MM.1S (cell line): ENCODE data around the gene ZNF107.
A peak's percentile ranks its signal among the peaks of the same experiment; 100 is the strongest.

Experiments
- DNase-seq: peaks from one replicate; pipeline ENCODE4 v3.0.0-alpha.2; 2015
- H2AFZ ChIP-seq: fragments of 300-600 bp; sonication (generic); 2 replicates; pipeline ENCODE4 v1.6.0; 2016; ENCODE audit warnings: antibody characterized with exemption, low read length
- H3F3A ChIP-seq: fragments of 300-600 bp; sonication (generic); 2 replicates; pipeline ENCODE4 v1.6.1; 2016; ENCODE audit warnings: mild to moderate bottlenecking, antibody characterized with exemption, low read length, moderate library complexity, mixed read lengths; ENCODE audit not compliant: insufficient read depth
- H3K27ac ChIP-seq: fragments of 300-600 bp; sonication (generic); 2 replicates; pipeline ENCODE4 v1.5.1; 2016; ENCODE audit warnings: mild to moderate bottlenecking, low read length
- H3K27me3 ChIP-seq: fragments of 300-600 bp; sonication (generic); replicated peaks from 2 replicates; pipeline ENCODE4 v1.6.0; 2016; ENCODE audit warnings: low read length; ENCODE audit not compliant: insufficient read depth
- H3K36me3 ChIP-seq: fragments of 300-600 bp; sonication (generic); replicated peaks from 2 replicates; pipeline ENCODE4 v1.6.1; 2016; ENCODE audit warnings: mild to moderate bottlenecking, low read length, mixed read lengths; ENCODE audit not compliant: insufficient read depth
- H3K4me1 ChIP-seq: fragments of 300-600 bp; sonication (generic); 2 replicates; pipeline ENCODE4 v1.6.1; 2016; ENCODE audit warnings: low read length, mixed read lengths
- H3K4me2 ChIP-seq: fragments of 300-600 bp; sonication (generic); 2 replicates; pipeline ENCODE4 v1.6.0; 2016; ENCODE audit warnings: low read depth, low read length
- H3K4me3 ChIP-seq: fragments of 300-600 bp; sonication (generic); 2 replicates; pipeline ENCODE4 v1.5.1; 2016; ENCODE audit warnings: low read length, mixed read lengths
- H3K79me2 ChIP-seq: fragments of 300-600 bp; sonication (generic); 2 replicates; pipeline ENCODE4 v1.6.1; 2016; ENCODE audit warnings: mixed run types, low read length, mixed read lengths
- H3K9ac ChIP-seq: fragments of 300-600 bp; sonication (generic); 2 replicates; pipeline ENCODE4 v1.6.1; 2016; ENCODE audit warnings: low read length, mixed read lengths
- H3K9me2 ChIP-seq: fragments of 300-600 bp; sonication (generic); replicated peaks from 2 replicates; pipeline ENCODE4 v1.6.1; 2016; ENCODE audit warnings: mild to moderate bottlenecking, low read length, mixed read lengths; ENCODE audit not compliant: insufficient read depth
- H3K9me3 ChIP-seq: fragments of 300-600 bp; sonication (generic); replicated peaks from 2 replicates; pipeline ENCODE4 v1.6.1; 2016; ENCODE audit warnings: mild to moderate bottlenecking, low read length, mixed read lengths; ENCODE audit not compliant: insufficient read depth
- H4K20me1 ChIP-seq: fragments of 300-600 bp; sonication (generic); 2 replicates; pipeline ENCODE4 v1.6.1; 2016; ENCODE audit warnings: mild to moderate bottlenecking, low read length, moderate library complexity, mixed read lengths; ENCODE audit not compliant: insufficient read depth
- EZH2 ChIP-seq: fragments of 300-600 bp; sonication (generic); optimal IDR thresholded peaks from 2 replicates; pipeline ENCODE3; 2017; ENCODE audit warnings: low read depth, mild to moderate bottlenecking, antibody characterized with exemption, low read length, mixed read lengths
- EZH2phosphoT487 ChIP-seq: fragments of 300-600 bp; sonication (generic); IDR thresholded peaks from 2 replicates; pipeline ENCODE4 v1.6.1; 2018; ENCODE audit warnings: antibody characterized with exemption, low read length
- TF ChIP-seq, protein P1 (sequence below): fragments of 300-600 bp; sonication (generic); IDR thresholded peaks from 2 replicates; pipeline ENCODE4 v1.5.1; 2016; ENCODE audit warnings: antibody characterized with exemption, low read length, mixed read lengths

ZNF107 gene

DNA sequence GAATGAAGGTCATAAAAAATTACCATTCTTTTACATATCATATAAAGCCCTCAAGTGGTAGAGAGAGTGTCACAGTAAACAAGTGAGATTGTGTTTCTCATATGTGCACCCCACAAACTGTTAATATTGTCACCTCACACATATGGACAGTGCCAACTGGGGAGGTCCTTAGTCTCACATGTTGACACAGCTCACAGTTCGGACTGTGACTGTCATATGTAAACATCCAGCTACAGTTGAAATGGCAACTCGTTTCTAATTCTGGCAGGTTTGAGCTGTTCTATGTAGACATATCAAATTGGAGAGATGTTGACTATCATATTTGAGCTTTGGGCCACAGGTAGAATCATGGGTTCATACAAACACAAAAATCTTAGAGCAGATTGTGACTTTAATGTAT is 39.4 kb upstream of the ZNF107 start:
- H3K36me3 ChIP-seq = no peaks in the 10 kb centered on the region

DNA sequence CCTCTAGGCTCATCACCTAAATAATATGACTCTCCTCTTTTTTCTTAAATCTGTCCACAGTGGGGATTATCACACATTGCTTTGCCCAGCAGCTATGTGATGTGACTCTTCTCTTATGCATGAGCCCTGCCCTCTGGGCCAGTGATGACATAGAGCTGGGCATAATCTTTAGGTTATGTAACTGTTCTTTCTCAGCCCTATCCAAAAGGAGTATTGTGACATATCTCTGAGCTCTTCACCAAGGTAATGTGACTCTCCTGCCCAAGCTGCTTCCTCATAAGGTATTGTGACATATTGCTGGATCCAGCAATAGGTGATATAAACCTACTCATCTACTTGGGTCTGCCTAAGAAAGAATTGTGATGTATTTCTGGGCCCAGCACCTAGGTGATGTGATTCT is 37.7 kb upstream of the ZNF107 start:
- DNase-seq = no peak
- Histone ChIP-seq H3K9me2 (no peaks in the 10 kb centered on the region), H3K27ac (no peak overlapping the region), H3K4me3 (no peak overlapping the region), H3K36me3 (no peaks in the 10 kb centered on the region), H3K27me3 (no peaks in the 10 kb centered on the region), H3K4me1 (no peaks in the 10 kb centered on the region), H4K20me1 (no peaks in the 10 kb centered on the region), H2AFZ (no peak overlapping the region), H3K79me2 (no peaks in the 10 kb centered on the region), H3F3A (no peaks in the 10 kb centered on the region), H3K9ac (no peak overlapping the region), H3K4me2 (no peak overlapping the region), H3K9me3 (no peaks in the 10 kb centered on the region)
- TF ChIP-seq EZH2 (no peak), EZH2phosphoT487 (no peak)
- TF ChIP-seq, protein P1, sequence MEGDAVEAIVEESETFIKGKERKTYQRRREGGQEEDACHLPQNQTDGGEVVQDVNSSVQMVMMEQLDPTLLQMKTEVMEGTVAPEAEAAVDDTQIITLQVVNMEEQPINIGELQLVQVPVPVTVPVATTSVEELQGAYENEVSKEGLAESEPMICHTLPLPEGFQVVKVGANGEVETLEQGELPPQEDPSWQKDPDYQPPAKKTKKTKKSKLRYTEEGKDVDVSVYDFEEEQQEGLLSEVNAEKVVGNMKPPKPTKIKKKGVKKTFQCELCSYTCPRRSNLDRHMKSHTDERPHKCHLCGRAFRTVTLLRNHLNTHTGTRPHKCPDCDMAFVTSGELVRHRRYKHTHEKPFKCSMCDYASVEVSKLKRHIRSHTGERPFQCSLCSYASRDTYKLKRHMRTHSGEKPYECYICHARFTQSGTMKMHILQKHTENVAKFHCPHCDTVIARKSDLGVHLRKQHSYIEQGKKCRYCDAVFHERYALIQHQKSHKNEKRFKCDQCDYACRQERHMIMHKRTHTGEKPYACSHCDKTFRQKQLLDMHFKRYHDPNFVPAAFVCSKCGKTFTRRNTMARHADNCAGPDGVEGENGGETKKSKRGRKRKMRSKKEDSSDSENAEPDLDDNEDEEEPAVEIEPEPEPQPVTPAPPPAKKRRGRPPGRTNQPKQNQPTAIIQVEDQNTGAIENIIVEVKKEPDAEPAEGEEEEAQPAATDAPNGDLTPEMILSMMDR = no peak

More for the DNA sequence above, 39.4 kb upstream of the ZNF107 start:
- no peak overlapping the region for H3K4me2 ChIP-seq
- no peak overlapping the region for H3K4me3 ChIP-seq
- TF ChIP-seq EZH2phosphoT487 = no peak
- H3K79me2 ChIP-seq = no peaks in the 10 kb centered on the region
- H3K4me1 ChIP-seq = no peaks in the 10 kb centered on the region
- no peak overlapping the region for H2AFZ ChIP-seq
- no peaks in the 10 kb centered on the region for H3F3A ChIP-seq
- H3K9me3 ChIP-seq = no peaks in the 10 kb centered on the region
- no peaks in the 10 kb centered on the region for H3K27me3 ChIP-seq
- H3K9me2 ChIP-seq = no peaks in the 10 kb centered on the region
- no peak overlapping the region for H3K27ac ChIP-seq
- no peak for DNase-seq
- no peaks in the 10 kb centered on the region for H4K20me1 ChIP-seq
- H3K9ac ChIP-seq = no peak overlapping the region

DNA sequence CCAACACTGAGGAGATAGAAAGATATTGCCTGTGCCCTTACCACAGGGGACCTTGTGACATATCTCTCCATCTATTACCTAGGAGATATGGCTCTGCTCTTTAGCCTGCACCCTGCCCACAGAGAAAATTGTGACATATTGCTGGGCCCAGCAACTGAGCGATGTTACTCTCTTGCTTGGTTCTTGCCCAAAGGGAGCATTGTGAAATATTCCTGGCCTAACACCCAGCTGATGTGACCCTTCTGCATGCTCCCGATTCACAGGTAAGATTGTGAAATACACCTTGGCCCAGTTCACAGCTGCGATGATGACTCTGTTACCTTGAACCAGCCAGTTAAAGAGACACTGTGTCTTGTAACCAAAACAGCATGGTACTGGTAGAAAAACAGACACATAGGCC is 37.2 kb upstream of the ZNF107 start:
- Histone ChIP-seq H3K79me2 (no peaks in the 10 kb centered on the region), H4K20me1 (no peaks in the 10 kb centered on the region), H3K36me3 (no peaks in the 10 kb centered on the region), H3K9me3 (no peaks in the 10 kb centered on the region), H3K9me2 (no peaks in the 10 kb centered on the region), H2AFZ (no peak overlapping the region), H3K4me2 (no peak overlapping the region), H3K27ac (no peak overlapping the region), H3F3A (no peaks in the 10 kb centered on the region), H3K27me3 (no peaks in the 10 kb centered on the region), H3K4me3 (no peak overlapping the region), H3K9ac (no peak overlapping the region), H3K4me1 (no peaks in the 10 kb centered on the region)
- DNase-seq = no peak
- TF ChIP-seq, protein P1 = no peak
- no peak for TF ChIP-seq EZH2
- TF ChIP-seq EZH2phosphoT487 = no peak

DNA sequence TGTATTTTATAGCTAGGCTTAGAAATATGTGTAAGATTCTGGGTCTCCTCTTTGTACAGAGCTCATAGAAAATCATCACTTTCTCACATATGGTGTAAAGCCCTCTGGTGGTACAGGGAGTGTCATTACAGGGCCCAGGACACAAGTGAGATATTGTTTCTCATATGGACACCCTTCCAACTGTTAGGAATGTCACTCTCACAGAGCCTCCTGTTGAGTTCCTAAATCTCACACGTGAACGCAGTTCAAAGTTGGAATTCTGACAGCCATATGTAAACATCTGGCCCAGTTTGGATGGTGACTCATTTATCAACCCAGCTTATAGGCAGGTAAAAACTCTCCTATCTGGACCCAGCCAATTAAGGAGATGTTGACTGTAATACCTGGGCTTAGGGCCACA is 35.4 kb upstream of the ZNF107 start:
- Histone ChIP-seq H3K9me3 (no peaks in the 10 kb centered on the region), H2AFZ (no peak overlapping the region), H3F3A (no peaks in the 10 kb centered on the region), H3K79me2 (no peaks in the 10 kb centered on the region), H3K36me3 (no peaks in the 10 kb centered on the region), H3K27ac (no peak overlapping the region), H3K4me2 (no peak overlapping the region), H3K27me3 (no peaks in the 10 kb centered on the region), H3K4me1 (no peaks in the 10 kb centered on the region), H3K9ac (no peak overlapping the region), H3K4me3 (no peak overlapping the region), H4K20me1 (no peaks in the 10 kb centered on the region), H3K9me2 (no peaks in the 10 kb centered on the region)
- TF ChIP-seq, protein P1 = peak; percentile 37
- TF ChIP-seq EZH2phosphoT487 = no peak
- TF ChIP-seq EZH2 = no peak
- DNase-seq = no peak
